GM12874 (cell line): ENCODE data around the gene LMLN.

ENCODE experiments used
- TF ChIP-seq, protein P1 (sequence below): IDR thresholded peaks from 2 replicates; pipeline ENCODE4 v1.5.1; 2011; ENCODE audit warnings: low read depth, mild to moderate bottlenecking, control low read depth, low read length, moderate library complexity; ENCODE audit not compliant: insufficient read depth

LMLN gene

DNA sequence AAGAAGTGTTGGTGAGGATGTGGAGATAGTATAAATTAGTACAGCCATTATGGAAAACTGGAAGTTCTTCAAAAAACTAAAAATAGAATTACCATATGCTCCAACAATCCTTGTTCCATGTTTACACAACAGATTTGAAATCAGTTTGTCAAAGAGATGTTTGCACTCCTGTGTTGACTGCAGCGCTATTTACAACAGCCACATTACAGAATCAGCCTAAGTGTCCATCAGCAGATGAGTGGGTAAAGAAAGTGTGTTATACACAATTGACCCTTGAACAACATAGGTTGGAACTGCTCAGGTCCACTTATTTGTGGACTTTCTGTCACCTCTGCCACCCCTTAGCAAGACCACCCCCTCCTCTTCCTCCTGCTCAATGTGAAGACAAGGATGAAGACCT lies 34.7 kb downstream of the LMLN start:
- TF ChIP-seq, protein P1, sequence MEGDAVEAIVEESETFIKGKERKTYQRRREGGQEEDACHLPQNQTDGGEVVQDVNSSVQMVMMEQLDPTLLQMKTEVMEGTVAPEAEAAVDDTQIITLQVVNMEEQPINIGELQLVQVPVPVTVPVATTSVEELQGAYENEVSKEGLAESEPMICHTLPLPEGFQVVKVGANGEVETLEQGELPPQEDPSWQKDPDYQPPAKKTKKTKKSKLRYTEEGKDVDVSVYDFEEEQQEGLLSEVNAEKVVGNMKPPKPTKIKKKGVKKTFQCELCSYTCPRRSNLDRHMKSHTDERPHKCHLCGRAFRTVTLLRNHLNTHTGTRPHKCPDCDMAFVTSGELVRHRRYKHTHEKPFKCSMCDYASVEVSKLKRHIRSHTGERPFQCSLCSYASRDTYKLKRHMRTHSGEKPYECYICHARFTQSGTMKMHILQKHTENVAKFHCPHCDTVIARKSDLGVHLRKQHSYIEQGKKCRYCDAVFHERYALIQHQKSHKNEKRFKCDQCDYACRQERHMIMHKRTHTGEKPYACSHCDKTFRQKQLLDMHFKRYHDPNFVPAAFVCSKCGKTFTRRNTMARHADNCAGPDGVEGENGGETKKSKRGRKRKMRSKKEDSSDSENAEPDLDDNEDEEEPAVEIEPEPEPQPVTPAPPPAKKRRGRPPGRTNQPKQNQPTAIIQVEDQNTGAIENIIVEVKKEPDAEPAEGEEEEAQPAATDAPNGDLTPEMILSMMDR = no peak

- TF ChIP-seq, protein P1 = no peak
Observed at GRCh38 chr3:197996855-197997254, 36.8 kb downstream of the LMLN start.

DNA sequence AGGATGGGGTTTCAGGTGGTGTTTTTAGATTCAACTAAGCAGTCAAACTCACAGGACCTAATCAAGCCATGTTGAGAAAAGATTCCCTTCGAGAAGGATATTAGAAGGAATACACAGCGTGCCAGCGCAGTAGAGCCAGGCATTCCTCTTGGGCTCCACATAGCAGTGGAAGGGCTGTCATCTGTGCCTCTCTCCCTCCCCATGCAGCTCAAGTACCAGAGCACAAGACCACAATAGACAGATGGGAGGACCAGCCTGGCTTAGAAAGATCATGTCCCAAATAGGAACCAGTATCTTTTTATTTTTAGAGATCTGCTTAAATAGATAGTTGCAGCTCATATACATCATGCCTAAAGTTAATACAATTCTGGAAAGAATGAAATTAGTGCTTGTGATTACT lies 37.9 kb downstream of the LMLN start:
- TF ChIP-seq, protein P1 = no peak

DNA sequence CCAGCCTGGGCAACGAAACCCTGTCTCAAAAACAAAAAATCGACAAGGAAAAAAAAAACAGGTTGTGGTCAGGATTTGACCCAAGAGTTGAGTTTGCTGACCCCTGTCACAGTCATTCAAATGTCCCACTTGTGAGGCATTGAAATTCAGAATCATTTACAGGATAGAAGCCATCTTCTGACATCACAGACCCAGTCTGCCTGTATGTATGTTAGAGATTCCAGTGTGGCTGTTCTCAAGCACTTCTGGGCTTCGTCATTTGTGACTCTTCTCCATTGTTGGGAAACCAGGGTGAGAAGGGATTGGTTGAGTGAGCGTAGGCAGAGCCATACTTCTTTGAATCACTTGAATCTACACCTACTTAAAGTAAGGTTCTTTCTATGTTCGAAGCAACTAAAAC lies 57.1 kb downstream of the LMLN start:
- TF ChIP-seq, protein P1 = no peak

DNA sequence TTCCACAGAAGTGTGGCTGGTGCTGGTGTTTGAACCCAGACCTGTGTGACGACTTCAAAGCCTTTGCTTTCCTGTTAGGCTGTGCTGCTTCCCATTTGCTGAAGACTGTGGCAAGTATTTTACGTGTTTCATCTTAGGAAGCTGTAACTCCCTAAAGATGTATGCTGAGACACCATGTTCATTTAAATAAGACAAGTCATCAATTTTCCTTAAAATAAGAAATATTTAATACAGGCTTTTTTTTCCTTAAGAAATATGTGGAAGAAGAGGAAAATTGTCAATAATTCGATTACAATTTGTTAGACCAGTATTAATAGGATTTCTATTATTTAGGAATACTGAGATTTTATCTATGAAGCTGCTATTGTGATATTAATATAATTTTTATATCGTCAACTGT lies 58.4 kb downstream of the LMLN start:
- TF ChIP-seq, protein P1 = no peak

- TF ChIP-seq, protein P1 = no peak
Observed at GRCh38 chr3:198019115-198019514, 59.1 kb downstream of the LMLN start.

DNA sequence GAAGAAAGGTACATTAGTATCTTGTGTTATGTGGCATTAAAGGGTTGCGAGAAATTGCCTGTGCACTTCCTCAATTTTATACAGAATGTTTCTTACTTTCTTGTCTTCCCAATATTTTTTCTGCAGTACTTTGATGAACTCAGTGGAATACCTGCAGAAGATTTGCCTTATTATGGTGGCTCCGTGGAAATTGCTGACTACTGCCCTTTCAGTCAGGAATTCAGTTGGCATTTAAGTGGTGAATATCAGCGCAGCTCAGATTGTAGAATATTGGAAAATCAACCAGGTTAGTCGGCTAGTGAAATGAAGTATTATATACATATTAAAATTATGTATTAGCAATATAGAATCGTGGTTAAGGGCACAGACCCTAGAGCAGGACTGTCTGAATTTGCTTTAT lies 61.3 kb downstream of the LMLN start:
- TF ChIP-seq, protein P1 = no peak

DNA sequence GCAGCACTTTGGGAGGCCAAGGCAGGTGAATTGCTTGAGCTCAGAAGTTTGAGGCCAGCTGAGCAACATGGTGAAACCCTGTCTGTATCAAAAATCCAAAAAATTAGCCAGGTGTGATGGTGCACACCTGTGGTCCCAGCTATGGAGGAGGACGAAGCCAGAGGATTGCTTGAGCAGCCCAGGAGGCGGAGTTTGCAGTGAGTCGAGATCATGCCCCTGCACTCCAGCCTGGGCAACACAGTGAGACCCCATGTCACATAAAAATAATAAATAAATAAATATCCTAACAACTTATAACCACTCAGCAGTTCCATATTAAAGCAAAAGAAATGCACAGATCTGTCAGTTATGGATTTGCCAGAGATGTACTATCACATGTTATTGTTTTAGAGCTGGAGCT lies 62.6 kb downstream of the LMLN start:
- TF ChIP-seq, protein P1 = no peak
